NCI-H2196 (cell line): ENCODE data around the gene APOBR.
"Not testable (repeated sequence)": the region's sequence is repeated elsewhere in the genome, so short reads cannot be mapped to it uniquely, and the experiment has no call there.

ENCODE experiments used
- DNase-seq: peaks from one replicate; lab custom pipeline; 2025; ENCODE audit not compliant: unreplicated experiment; lab: John Stamatoyannopoulos, UW

Gene APOBR

GRCh38 chr16:28497861-28498599 is 3.6 kb downstream of the APOBR start:
- DNase-seq = no peak

- no peak for DNase-seq
These were observed 4.4 kb downstream of the APOBR start for GRCh38 chr16:28498666-28499381.

- DNase-seq = no peak
These were observed 5.4 kb downstream of the APOBR start for GRCh38 chr16:28499854-28500253.

GRCh38 chr16:28500476-28501180 is 6.2 kb downstream of the APOBR start:
- not testable (repeated sequence) for DNase-seq

GRCh38 chr16:28501258-28502232 is 7.1 kb downstream of the APOBR start:
- DNase-seq = no peak

- DNase-seq = no peak
These were observed 7.8 kb downstream of the APOBR start for GRCh38 chr16:28502290-28502689.

GRCh38 chr16:28503470-28504259 is 9.2 kb downstream of the APOBR start:
- no peak for DNase-seq

GRCh38 chr16:28504707-28505404 is 10.4 kb downstream of the APOBR start:
- no peak for DNase-seq

GRCh38 chr16:28505489-28506137 is 11.2 kb downstream of the APOBR start:
- DNase-seq = no peak

- no peak for DNase-seq
These were observed 16.6 kb downstream of the APOBR start for GRCh38 chr16:28511031-28511430.

- no peak for DNase-seq
These were observed 17.7 kb downstream of the APOBR start for GRCh38 chr16:28511801-28512789.

GRCh38 chr16:28513484-28514181 is 19.2 kb downstream of the APOBR start:
- DNase-seq = no peak

GRCh38 chr16:28514246-28514645 is 19.8 kb downstream of the APOBR start:
- no peak for DNase-seq

GRCh38 chr16:28520672-28521071 is 26.2 kb downstream of the APOBR start:
- no peak for DNase-seq

GRCh38 chr16:28521436-28521835 is 27.0 kb downstream of the APOBR start:
- no peak for DNase-seq

- DNase-seq = no peak
These were observed 28.3 kb downstream of the APOBR start for GRCh38 chr16:28522792-28523191.

- DNase-seq = no peak
These were observed 30.3 kb downstream of the APOBR start for GRCh38 chr16:28524681-28525171.
